Activated T-cell treated with anti-CD3 and anti-CD28 coated beads, Interleukin-2, amount 50 U/mL, for 24 hours (primary cell): Measurements from ENCODE around the gene RANBP1.

Source experiments
- DNase-seq: peaks from one replicate; pipeline ENCODE4 v3.0.0-alpha.2; 2020
- H3K27ac Mint-ChIP-seq: 2 replicates; pipeline ENCODE4 v1.8.0; 2020; ENCODE audit warnings: mild to moderate bottlenecking, mixed read lengths
- H3K27me3 Mint-ChIP-seq: 2 replicates; pipeline ENCODE4 v1.8.0; 2020; ENCODE audit warnings: mixed read lengths
- H3K36me3 Mint-ChIP-seq: 2 replicates; pipeline ENCODE4 v1.8.0; 2020; ENCODE audit warnings: low read depth, mixed read lengths
- H3K4me1 Mint-ChIP-seq: 2 replicates; pipeline ENCODE4 v1.8.0; 2020; ENCODE audit warnings: low read depth, mixed read lengths
- H3K4me3 Mint-ChIP-seq: 2 replicates; pipeline ENCODE4 v1.8.0; 2020; ENCODE audit warnings: mild to moderate bottlenecking, moderate library complexity, mixed read lengths
- H3K9me3 Mint-ChIP-seq: 2 replicates; pipeline ENCODE4 v1.8.0; 2020; ENCODE audit warnings: mixed read lengths

RANBP1 gene

DNA sequence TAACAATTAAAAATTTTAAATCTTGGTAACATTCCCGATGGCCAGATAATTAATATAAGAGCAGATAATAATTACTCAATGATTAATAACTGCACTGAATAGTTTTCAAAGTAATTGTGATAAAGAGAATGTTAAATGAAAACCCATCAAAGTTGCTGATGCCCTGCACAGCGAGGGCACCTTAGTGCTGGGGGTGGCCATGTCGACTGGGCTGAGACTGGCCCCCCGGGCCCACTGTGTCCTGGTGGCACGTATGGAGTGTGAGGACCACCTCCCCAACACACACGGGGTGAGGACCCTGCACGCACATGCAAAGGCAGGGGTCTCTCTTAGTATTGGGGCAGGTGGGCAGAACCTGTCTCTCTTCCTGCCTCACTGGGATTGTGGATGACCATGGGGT lies 50.0 kb downstream of the RANBP1 start:
- no peaks in the 10 kb centered on the region for H3K4me1 Mint-ChIP-seq
- H3K9me3 Mint-ChIP-seq: no peaks in the 10 kb centered on the region
- no peak for DNase-seq
- no peak overlapping the region for H3K4me3 Mint-ChIP-seq
- no peaks in the 10 kb centered on the region for H3K36me3 Mint-ChIP-seq
- no peaks in the 10 kb centered on the region for H3K27me3 Mint-ChIP-seq
- no peak overlapping the region for H3K27ac Mint-ChIP-seq

DNA sequence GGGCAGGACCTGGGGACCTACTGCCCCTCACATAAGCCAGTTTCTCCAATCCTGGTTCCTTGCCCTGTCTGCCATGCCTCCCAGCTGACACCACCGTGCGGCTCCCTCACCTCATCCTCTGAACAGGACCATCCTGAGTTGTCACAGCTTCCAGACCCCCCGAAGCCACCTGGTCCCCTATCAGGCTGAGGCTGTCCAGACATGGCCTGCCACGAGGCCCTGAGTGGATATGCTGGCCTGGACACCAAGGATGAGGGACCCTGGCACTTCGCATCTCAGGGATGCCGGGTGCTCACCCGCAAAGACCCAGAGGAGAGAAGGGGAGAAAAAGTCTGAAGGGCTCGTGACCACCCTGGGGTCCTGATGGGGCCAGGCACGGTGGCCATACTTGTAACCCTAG lies 50.8 kb downstream of the RANBP1 start:
- no peaks in the 10 kb centered on the region for H3K27me3 Mint-ChIP-seq
- no peak overlapping the region for H3K27ac Mint-ChIP-seq
- H3K4me3 Mint-ChIP-seq: no peak overlapping the region
- DNase-seq: no peak
- no peaks in the 10 kb centered on the region for H3K4me1 Mint-ChIP-seq
- no peaks in the 10 kb centered on the region for H3K36me3 Mint-ChIP-seq
- H3K9me3 Mint-ChIP-seq: no peaks in the 10 kb centered on the region

DNA sequence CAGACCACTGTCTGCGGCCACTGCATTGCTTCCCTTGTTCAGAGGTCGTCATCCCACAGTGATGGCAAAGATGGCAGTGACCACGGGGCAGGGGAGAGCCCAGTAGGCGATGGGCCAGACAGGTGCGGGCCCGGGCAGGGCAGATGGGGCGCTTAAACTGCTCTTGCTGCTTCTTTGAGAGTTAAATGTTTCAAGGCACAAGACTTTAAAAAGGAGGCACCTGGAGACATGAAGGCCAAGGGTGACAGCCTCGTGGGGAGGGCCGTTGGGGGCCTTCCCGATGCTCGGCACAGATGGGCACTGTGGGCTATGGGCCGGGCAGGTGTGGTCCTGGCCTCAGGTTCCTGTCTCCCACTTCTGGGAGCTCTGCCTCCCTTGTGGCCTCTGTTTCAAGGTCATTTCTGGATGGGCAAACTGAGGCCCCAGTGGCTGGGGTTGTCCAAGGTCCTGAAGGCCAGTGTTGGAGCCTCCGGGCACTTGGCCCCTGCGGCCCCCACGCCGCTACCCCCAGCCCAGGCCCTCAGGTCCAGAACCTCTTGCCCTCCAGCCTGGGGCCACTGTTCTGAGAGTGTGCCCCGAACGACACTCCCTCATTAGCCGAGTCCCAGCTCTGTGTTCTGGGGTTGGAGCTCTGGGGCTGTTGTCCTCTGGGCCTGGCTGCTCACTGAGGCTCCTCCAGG lies 51.9 kb downstream of the RANBP1 start:
- Mint-ChIP-seq H3K9me3 (no peaks in the 10 kb centered on the region), H3K4me1 (no peaks in the 10 kb centered on the region), H3K36me3 (no peaks in the 10 kb centered on the region), H3K27me3 (no peaks in the 10 kb centered on the region), H3K4me3 (no peak overlapping the region), H3K27ac (no peak overlapping the region)
- DNase-seq: no peak

DNA sequence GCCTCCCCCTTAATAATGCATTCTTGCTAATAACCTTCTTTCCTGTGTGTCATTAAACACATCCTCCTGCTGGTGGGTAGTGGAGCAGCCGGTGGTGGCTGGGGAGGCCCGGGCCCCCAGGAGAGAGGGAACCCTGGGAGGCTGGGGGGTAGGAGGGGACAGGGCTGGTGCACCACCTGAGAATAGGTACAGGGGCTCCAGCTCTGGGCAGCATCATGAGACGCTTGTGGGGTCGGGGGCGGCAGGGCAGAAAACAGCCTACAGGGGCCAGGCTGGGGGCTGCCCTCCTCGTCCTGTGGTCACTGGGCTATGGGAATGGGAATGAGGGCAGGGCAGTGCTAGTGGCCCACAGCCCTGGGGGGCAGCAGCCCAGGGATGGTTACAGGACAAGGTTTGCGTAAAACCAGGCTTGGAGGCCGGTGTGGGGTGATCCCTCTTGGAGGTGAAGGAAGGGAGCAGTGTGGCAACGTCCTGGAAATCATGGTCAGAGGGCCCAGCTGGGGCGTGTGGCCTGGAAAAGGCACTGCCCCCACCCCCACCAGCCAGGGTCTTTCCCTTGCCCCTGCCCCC lies 53.4 kb downstream of the RANBP1 start:
- Mint-ChIP-seq H3K9me3 (no peaks in the 10 kb centered on the region), H3K36me3 (no peaks in the 10 kb centered on the region)

DNA sequence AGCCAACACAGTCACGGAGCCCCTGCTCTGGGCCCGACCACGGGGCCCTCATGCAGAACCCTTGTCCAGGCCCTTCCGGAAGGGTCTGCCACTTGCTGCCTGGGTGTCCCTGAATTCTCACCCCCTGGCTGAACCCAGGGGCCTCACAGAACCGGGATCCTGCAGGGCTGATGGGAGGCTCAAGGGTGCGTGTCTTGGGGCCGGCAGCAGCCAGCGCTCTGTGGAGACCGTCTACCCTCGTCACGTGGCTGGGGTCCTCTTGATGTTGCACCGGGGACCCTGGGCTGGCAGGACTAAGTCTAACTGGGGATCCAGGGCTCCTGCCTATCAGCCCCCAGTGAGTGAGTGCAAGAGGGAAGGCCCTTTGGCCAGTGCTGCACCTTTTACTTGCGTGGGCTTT lies 54.3 kb downstream of the RANBP1 start:
- Mint-ChIP-seq H3K4me1 (no peaks in the 10 kb centered on the region), H3K27ac (no peak overlapping the region), H3K4me3 (no peak overlapping the region), H3K27me3 (no peaks in the 10 kb centered on the region), H3K9me3 (no peaks in the 10 kb centered on the region), H3K36me3 (no peaks in the 10 kb centered on the region)
- DNase-seq: no peak

More for the DNA sequence above, 53.4 kb downstream of the RANBP1 start:
- H3K4me3 Mint-ChIP-seq: no peak overlapping the region
- no peak for DNase-seq
- H3K27me3 Mint-ChIP-seq: no peaks in the 10 kb centered on the region
- no peak overlapping the region for H3K27ac Mint-ChIP-seq
- H3K4me1 Mint-ChIP-seq: no peaks in the 10 kb centered on the region

DNA sequence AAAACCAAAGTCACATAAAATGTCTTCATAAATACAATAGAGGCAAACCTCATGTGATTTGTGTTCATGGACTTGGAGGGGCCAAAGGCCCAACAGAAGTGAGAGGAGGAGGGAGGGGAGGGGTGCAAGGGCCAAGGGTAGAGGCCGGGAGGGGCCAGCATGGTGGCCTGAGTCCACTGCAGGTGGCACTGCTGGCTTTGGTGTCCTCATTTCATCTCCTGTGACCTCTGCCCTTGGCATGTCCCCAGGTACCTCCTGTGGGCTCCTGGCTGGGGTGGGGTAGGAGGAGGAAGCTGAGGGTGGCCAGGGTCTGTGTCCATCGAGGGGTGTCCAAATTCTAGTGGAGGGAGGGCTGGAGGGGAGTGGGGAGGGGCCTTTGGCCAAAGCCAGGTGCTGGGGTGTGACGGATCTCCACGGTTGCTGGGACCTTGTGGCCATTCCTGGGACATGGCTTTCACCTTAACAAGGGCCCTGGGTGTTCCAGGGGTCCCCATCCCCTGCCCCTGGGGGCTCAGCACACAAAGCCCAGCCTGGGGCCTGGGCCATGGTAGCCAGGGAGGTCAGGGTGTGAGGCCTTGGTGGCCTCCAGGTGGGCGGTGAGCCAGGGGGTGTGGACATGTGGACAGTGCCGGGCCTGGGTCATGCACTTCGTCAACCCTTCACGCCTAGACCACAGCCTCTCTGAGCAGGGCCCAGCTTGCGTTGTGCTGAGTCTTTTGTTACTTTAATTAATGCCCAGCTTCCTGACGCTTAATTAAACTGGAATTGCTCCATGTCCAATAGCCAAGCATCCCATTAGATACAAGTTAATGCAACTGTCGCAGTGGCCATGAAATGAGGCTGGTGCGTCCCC lies 55.6 kb downstream of the RANBP1 start:
- Mint-ChIP-seq H3K36me3 (no peaks in the 10 kb centered on the region), H3K27ac (no peak overlapping the region), H3K9me3 (no peaks in the 10 kb centered on the region), H3K4me3 (no peak overlapping the region), H3K27me3 (no peaks in the 10 kb centered on the region), H3K4me1 (no peaks in the 10 kb centered on the region)
- no peak for DNase-seq

DNA sequence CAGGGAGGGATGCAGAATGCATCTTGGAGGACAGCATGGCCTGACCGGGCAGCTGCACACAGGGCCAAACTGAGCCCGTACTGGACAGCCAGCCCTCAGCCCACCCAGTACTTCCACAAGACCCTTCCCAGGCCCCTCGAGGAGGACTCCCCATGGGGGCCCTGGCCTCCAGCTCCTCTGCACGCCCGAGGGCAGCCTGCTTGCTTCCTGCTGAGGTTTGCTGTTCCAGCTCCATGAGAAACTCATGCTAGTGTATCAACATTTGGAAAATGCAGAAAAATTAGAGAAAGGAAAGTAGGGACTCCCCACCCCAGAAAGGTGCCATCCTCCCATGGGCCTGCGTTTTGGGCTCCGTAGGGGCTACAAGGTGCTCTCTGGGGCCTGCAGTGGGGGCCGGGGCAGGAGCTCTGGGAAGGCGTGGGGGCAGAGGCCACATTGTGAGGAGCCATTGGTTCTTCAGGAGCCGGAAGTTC lies 56.3 kb downstream of the RANBP1 start:
- Mint-ChIP-seq H3K4me3 (no peak overlapping the region), H3K27ac (no peak overlapping the region), H3K36me3 (no peaks in the 10 kb centered on the region), H3K27me3 (no peaks in the 10 kb centered on the region), H3K9me3 (no peaks in the 10 kb centered on the region), H3K4me1 (no peaks in the 10 kb centered on the region)
- DNase-seq: no peak

DNA sequence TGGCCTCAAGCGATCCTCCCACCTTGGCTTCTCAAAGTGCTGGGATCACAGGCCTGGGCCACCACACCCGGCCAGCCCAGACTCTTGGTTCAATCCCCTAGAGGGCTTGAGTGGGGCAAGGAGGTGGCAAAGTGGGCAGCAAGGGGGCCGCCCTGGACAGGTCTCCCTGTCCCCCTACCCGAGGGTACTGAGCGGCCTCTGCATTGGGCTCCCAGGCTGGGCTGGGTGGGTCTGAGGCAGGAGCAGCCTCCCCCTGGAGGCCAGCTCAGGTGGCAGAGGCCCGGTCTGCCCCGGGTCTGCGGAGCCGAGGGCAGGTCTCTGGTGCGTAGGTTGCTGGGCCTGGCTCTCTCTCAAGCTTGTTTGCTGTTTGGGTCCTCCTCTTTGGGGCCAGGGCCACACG lies 57.3 kb downstream of the RANBP1 start:
- no peak overlapping the region for H3K27ac Mint-ChIP-seq
- no peak for DNase-seq
- H3K4me1 Mint-ChIP-seq: no peaks in the 10 kb centered on the region
- no peaks in the 10 kb centered on the region for H3K36me3 Mint-ChIP-seq
- H3K27me3 Mint-ChIP-seq: no peaks in the 10 kb centered on the region
- no peaks in the 10 kb centered on the region for H3K9me3 Mint-ChIP-seq
- no peak overlapping the region for H3K4me3 Mint-ChIP-seq

DNA sequence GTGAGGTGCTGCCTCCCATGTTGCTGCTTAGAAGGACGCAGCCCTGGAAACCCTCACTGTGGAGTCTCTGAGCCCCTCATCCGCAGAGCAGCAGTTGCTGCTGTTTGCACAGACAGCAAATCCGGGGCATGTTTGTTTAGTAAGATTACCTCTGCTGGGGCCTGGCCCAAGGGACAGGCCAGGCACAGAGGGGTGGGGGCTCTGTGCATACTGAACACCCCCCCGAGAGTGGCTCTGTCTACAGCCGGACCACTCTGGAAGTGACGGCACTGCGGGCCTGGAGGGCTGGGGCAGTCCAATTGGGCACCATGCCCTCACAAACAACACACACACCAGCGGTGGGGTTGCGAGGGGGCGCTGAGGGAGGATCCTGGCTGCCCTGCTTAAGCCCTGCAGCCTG lies 57.9 kb downstream of the RANBP1 start:
- no peaks in the 10 kb centered on the region for H3K27me3 Mint-ChIP-seq
- no peak overlapping the region for H3K27ac Mint-ChIP-seq
- H3K4me3 Mint-ChIP-seq: no peak overlapping the region
- DNase-seq: no peak
- H3K4me1 Mint-ChIP-seq: no peaks in the 10 kb centered on the region
- H3K36me3 Mint-ChIP-seq: no peaks in the 10 kb centered on the region
- no peaks in the 10 kb centered on the region for H3K9me3 Mint-ChIP-seq

DNA sequence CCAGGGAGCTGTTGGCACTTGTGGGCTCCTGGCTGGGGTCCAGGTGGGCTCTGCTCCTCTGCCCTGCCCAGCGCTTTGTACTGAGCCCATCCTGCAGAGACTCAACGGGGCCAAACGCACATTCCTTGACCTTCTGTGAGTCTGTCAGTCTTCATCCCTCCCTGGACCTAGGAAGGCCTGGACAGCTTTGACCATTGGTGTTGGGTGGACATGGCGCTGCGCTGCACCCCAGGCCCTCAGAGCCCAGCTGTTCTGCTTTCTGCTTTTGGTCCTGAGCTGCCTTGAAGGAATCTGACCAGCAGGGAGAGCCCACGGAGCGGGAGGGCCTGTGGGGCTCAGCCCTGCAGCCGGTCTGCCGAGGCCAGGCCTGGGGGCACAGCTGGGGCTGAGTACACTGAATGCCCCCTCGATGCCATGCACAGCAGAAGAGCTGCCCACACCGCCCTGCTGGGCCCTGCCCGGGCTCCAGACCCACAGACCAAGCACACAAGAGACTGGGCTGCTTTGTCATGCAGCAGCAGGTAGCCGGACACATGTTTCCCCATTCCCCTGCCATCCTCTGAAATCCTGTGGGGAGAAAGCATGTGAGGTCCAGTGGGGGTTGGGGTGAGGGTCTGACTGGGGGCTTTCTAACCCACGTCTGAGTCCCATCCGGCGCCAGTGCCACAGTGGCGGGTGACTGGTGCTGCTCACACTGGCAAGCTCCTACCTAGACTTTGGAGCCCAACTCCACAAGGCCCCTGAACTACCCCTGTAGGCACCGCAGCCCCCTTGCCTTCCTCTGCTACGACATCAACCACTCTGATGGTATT lies 59.1 kb downstream of the RANBP1 start:
- DNase-seq: no peak
- Mint-ChIP-seq H3K9me3 (no peaks in the 10 kb centered on the region), H3K4me3 (no peak overlapping the region), H3K36me3 (no peaks in the 10 kb centered on the region), H3K4me1 (no peaks in the 10 kb centered on the region), H3K27ac (no peak overlapping the region), H3K27me3 (no peaks in the 10 kb centered on the region)

DNA sequence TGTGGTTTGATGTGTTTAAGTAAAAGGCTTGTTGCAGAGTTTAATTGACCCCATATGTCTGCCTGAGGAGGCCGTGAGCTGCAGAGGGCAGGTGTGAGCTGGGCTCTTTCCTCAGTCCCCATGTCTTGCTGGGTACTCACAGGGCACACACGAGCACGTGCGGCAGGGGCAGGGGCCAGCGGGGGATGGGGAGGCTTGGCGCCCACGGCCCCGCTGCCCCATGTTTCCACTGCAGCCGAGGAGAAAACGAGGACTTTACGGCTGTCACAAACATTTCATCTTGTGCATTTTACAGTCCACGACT lies 59.6 kb downstream of the RANBP1 start:
- DNase-seq: no peak
- H3K27me3 Mint-ChIP-seq: no peaks in the 10 kb centered on the region
- H3K27ac Mint-ChIP-seq: no peak overlapping the region
- H3K4me3 Mint-ChIP-seq: no peak overlapping the region
- H3K36me3 Mint-ChIP-seq: no peaks in the 10 kb centered on the region
- no peaks in the 10 kb centered on the region for H3K9me3 Mint-ChIP-seq
- H3K4me1 Mint-ChIP-seq: no peaks in the 10 kb centered on the region

DNA sequence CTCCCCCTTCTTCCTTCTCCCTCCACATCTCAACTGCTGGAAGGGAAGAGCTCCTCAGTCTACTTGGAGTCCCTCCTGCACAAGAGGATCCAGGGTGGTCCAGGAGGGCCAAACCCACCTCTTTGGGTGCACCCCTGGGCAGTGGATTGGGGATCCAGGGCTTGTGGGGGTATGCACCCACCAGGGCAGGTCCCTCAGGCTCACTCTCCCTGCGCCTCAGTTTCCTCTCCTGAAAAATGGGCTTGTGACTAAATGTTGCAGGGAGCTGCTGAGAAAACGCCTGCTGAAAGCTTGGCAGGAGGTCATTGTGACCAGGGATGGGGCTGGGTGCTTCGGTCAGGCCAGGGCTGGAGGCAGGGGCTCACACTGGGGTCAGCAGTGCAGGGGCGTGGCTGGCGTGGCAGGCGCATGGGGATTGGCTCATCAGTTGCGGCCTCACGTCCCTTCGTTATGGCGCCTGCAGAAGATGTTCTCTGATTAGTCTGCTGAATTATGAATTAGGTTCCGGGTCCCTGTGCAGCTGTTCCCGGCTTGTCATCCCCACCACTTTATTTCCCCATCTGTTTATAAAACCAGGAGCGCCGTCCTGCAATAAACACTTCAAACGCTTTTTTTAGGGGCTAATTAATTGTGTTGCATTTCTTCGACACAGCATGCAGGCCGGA lies 60.6 kb downstream of the RANBP1 start:
- DNase-seq: no peak
- no peak overlapping the region for H3K27ac Mint-ChIP-seq
- H3K4me1 Mint-ChIP-seq: no peaks in the 10 kb centered on the region
- H3K27me3 Mint-ChIP-seq: no peaks in the 10 kb centered on the region
- no peaks in the 10 kb centered on the region for H3K9me3 Mint-ChIP-seq
- H3K36me3 Mint-ChIP-seq: no peaks in the 10 kb centered on the region
- H3K4me3 Mint-ChIP-seq: no peak overlapping the region
